Raji (cell line): ENCODE data around the gene PCSK6.

ENCODE experiments used
- POLR2A ChIP-seq: IDR thresholded peaks from 2 replicates; pipeline ENCODE4 v1.6.1; 2011; ENCODE audit warnings: low read depth, low read length, control low read depth; ENCODE audit not compliant: insufficient read depth

Gene PCSK6

DNA sequence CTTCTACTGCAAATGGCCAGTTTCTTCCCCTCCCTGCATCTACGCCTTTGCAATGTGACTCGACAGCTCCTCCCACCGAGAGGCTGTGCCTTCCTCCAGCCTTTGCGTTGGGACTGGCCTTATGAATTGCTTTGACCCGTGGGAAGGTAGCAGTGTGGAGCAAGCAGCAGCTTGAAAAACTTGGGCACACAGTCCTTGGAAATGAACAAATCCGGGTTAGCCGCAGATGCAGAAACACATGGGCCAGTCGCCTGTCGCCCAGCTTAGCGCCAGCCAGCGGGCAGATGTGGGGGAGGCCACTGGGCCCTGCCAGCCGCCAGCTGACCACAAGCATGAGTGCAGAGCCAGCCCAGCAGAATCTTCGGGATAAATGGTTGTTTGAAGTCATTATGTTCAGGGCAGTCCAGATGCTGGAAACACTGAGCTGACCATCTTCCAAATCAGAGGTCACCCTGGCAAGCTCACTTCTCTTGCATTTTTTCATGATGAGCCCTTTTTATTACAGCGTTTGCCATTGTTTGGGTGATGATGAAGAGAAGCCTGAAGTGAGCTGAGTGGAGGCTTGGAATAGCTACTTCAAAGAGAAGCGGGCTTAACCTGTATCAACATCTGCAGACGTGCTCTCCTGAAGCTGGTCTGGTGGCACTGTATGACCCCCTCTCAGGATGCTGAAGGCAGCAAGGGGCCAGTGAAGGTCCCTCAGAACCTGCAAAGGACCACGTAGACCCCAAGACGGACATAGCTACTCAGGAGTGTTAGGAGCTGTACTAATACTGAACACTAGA is 222.0 kb downstream of the PCSK6 start:
- no peak for TF ChIP-seq POLR2A

DNA sequence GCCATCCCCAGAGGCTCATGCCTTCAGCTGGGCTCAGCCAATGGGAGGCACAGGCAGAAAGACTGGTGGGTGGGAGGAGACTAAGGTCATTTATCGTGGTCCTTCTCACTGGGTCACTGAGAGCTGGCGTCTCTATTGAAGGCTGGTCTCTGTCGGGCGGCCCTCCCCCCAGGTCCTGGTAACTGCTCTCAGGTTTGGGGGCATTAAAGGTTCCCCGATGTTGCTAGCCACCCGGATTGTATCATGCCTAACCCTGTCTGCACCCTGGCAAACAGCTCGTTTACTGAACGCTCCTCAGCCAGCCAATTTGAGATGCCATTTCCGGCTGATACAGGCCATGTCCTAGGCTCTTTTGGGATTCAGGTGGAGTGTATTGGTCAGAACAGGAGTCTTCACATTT is 222.7 kb downstream of the PCSK6 start:
- TF ChIP-seq POLR2A: no peak

GRCh38 chr15:101266034-101266433 is 223.5 kb downstream of the PCSK6 start:
- TF ChIP-seq POLR2A: no peak

GRCh38 chr15:101264911-101265641 is 224.4 kb downstream of the PCSK6 start:
- no peak for TF ChIP-seq POLR2A

GRCh38 chr15:101264011-101264410 is 225.5 kb downstream of the PCSK6 start:
- TF ChIP-seq POLR2A: no peak

DNA sequence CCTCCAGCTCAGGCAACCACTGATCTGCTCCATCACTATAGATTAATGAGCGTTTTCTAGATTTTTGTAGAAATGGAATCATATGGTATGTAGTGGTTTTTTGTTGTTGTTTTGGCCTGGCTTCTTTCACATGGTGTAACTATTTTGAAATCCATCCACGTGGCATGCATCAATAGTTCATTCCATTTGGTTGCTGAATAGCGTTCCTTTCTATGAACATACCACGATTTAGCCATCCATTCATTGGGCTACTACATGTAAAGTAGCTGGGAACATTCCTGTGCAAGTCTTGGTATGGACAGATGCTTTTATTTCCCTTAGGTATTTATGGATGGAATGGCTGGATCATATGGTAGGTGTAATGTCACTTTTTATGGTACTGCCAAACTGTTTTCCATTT is 227.0 kb downstream of the PCSK6 start:
- no peak for TF ChIP-seq POLR2A

- TF ChIP-seq POLR2A: no peak
Measured at GRCh38 chr15:101258238-101259144, 231.0 kb downstream of the PCSK6 start.

DNA sequence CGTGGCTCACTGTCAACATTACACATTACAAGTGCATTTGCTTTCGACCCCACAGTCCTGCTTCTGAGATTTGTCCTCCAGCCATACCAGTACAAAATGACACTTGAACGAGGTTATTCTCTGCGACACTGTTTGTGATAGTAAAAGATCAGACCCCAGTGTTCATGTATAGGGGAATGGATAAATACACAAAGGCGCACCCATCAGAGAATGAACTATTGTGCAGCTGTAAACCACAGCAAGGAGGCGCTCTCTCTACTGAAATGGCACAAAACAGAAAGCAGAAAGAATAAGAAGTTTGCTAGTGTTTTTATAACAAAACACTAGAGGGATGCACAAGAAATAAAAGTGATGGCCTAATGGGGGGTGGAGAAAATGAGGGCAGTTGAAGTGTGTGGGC is 232.8 kb downstream of the PCSK6 start:
- no peak for TF ChIP-seq POLR2A

DNA sequence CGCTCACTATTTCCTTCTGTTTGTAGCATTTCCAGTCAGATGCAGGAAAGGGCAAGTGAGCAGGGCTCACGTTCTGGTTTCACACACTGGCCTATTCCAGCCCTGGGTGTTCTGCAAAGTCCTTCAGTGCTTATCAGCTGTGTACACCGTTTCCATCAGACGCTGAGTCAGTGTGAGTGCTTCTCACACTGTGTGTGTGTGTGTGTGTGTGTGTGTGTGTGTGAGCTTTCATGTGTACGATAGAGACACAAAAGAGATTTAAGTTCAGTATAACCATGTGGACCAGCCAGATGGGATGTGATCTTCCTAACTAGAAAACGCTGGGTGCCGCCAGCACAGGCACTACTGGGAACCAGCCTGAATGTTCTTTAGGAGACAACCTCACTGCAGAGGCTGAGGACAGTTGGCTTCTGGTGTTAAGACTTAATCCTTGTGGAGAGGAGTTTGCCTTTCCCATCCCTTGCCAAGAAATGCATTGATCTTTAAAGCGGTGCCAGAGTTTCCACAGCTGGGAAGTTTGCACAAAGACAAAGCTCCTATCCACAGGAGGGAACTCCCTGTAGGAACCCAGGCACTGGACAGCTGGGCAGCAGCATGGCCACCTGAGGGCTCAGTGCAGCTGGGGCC is 233.8 kb downstream of the PCSK6 start:
- TF ChIP-seq POLR2A: no peak

- no peak for TF ChIP-seq POLR2A
Measured at GRCh38 chr15:101255051-101255395, 234.5 kb downstream of the PCSK6 start.

GRCh38 chr15:101254157-101255050 is 235.1 kb downstream of the PCSK6 start:
- no peak for TF ChIP-seq POLR2A
